C4-2B (cell line): ENCODE results near the gene ZNF888.
"Not testable (repeated sequence)": the region's sequence is repeated elsewhere in the genome, so short reads cannot be mapped to it uniquely, and the experiment has no call there.

Source experiments
- H3K27ac ChIP-seq: fragments of 450-650 bp; 2 replicates; pipeline ENCODE4 v1.5.1; 2017
- CTCF ChIP-seq: fragments of 450-650 bp; conservative IDR thresholded peaks from 2 replicates; pipeline ENCODE4 v1.5.1; 2017; ENCODE audit warnings: mild to moderate bottlenecking
- ZFX ChIP-seq: fragments of 450-650 bp; IDR thresholded peaks from 2 replicates; pipeline ENCODE4 v1.6.1; 2017

ZNF888 gene

GRCh38 chr19:52898101-52898500 lies 25.1 kb downstream of the ZNF888 start:
- TF ChIP-seq ZFX = no peak
- no peak for TF ChIP-seq CTCF
- peak overlapping the region; percentile 97; the same call in 1 of the 2 replicates for H3K27ac ChIP-seq

DNA sequence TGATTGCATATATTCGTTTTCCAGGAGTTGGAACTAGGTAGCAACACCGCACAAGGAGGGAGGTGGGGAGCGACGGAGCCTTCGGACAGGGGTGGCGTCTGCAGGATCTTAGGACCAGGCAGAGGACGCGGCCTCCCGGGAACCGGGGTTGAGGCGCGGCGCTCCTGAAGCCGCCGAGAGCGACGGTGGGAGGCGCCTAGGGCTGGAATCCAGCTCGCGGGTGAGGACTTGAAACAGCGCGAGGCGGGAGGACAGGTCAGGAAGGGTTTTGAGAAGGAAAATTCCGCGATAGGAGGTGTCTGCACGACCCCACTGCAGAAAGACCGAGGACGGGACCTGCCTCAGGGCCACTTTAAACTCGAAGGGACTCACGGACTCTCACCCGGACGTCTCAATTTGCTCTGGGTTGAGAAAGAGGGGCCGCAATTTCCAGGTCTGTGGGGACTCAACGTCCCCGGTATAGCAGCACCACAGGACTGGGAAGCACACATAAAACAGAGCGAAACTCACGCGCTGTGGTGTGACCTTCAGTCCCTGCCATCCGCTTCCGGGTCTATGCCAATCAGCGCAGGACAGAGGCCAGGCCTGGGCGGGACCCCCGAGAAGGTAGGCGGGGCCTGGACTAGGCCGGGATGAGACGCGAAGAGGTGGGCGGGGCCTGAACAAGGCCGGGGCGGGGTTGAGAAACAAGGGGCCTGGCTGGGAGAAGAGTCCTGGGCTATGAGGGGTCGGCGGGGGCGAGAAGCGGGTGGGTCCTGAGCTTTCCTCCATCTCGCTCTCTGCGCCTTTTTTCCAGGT lies 25.9 kb downstream of the ZNF888 start, which contains the start of gene ZNF320:
TSS of gene ZNF320 (minus strand) at position 498 of the 798 bp plus-strand sequence. CDS start 7,380 bp downstream, outside the sequence.
- peak within 1 kb of the TSS; percentile 97 for H3K27ac ChIP-seq
- TF ChIP-seq ZFX = peak; percentile 55
- TF ChIP-seq CTCF = no peak

GRCh38 chr19:52896431-52897137 lies 26.6 kb downstream of the ZNF888 start:
- H3K27ac ChIP-seq = peak overlapping the region; percentile 97
- TF ChIP-seq CTCF (no peak), ZFX (no peak)

GRCh38 chr19:52891336-52891735 lies 31.9 kb downstream of the ZNF888 start:
- no peak overlapping the region for H3K27ac ChIP-seq
- TF ChIP-seq ZFX (no peak), CTCF (no peak)

- peak overlapping the region; percentile 31; the same call in 1 of the 2 replicates for H3K27ac ChIP-seq
- TF ChIP-seq ZFX (no peak), CTCF (no peak)
Measured at GRCh38 chr19:52889931-52890330, 33.3 kb downstream of the ZNF888 start.

DNA sequence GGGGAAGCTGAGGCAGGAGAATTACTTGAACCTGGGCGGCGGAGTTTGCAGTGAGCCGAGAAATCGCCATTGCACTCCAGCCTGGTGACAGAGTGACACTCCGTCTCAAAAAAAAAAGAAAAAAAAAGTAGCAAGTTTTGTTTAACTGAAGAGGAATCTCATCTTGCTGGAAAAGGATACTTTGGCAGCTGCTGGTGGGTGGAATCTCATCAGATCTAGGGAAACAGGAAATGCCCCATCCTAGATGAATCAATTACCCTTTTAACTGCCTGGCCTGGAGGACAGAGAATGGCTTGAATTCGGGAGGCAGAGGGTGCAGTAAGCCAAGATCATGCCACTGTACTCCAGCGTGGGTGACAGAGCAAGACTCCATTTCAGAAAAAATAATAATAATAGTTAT lies 34.2 kb downstream of the ZNF888 start:
- no peak for TF ChIP-seq ZFX

GRCh38 chr19:52880895-52881389 lies 42.3 kb downstream of the ZNF888 start:
- no peak overlapping the region for H3K27ac ChIP-seq
- TF ChIP-seq CTCF (no peak), ZFX (no peak)

More for the DNA sequence above, 34.2 kb downstream of the ZNF888 start:
- H3K27ac ChIP-seq = no peak overlapping the region

DNA sequence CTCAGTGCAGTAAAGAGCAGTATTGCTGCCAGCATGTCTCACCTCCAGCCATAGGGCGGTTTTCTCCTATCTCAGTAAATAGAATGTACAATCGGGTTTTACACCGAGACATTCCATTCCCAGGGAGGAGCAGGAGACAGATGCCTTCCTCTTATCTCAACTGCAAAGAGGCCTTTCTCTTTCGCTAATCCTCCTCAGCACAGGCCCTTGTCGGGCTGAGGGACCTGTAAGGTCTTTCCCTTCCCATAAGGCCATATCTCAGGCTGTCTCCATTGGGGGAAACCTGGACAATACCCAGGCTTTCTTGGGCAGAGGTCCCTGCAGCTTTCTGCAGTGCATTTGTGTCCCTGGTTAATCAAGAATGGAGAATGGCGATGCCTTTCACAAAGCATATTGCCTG lies 50.2 kb downstream of the ZNF888 start:
- H3K27ac ChIP-seq = not testable (repeated sequence)
